ENCODE data around the gene TM4SF20. TPM values are rescaled to one million over a fixed set of nuclear protein-coding genes. Genes with fewer than 3 reads are reported as not detected.

The TM4SF20 gene, protein sequence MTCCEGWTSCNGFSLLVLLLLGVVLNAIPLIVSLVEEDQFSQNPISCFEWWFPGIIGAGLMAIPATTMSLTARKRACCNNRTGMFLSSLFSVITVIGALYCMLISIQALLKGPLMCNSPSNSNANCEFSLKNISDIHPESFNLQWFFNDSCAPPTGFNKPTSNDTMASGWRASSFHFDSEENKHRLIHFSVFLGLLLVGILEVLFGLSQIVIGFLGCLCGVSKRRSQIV
- total RNA-seq (2021) (not detected in 2 replicates), Bru-seq, nascent RNA (percentile 13 among the genes with signal in this experiment), BruChase-seq, experiment 1, labeled RNA remaining after a 2-hour chase (percentile 16 among the genes with signal in this experiment), BruChase-seq, experiment 2, labeled RNA remaining after a 6-hour chase (percentile 10 among the genes with signal in this experiment)
- long read RNA-seq = 0 reads

GRCh38 chr2:227379095-227379494 lies at the start of gene TM4SF20:
Gene TM4SF20 (minus strand): TSS chr2:227379306. CDS start chr2:227379268, 38 bp downstream.
- H3K4me1 ChIP-seq (replicated peaks; ENCODE audit: insufficient read depth) = peaks cover 17% of the 10 kb centered on the region; the same call in 1 of the 2 replicates
- TF ChIP-seq CTCF (conservative IDR thresholded peaks at IDR 0.05) = no peak
- no peak for TF ChIP-seq EZH2 (IDR thresholded peaks at IDR 0.05; ENCODE audit: low read depth)
- ChIA-PET POLR2A (ENCODE audit: unreplicated experiment) (no interaction called here), CTCF (no interaction called here)
- peak within 1 kb of the TSS; percentile 70 for H3K27ac ChIP-seq
- H2AFZ ChIP-seq = peak within 1 kb of the TSS; percentile 19; the same call in 1 of the 2 replicates
- BruUV-seq (replicated peaks) = no TSS peak
- no peaks in the 10 kb centered on the region for H3K79me2 ChIP-seq (ENCODE audit: low read depth)
- H3K4me2 ChIP-seq = 0 out of 2 replicates have a peak within 1 kb of the TSS, but pooled peaks have one; percentile 14
- H3K9me3 ChIP-seq (ENCODE audit: insufficient read depth, low read depth) = no peaks in the 10 kb centered on the region
- intact Hi-C loops (cut with micrococcal nuclease; ENCODE audit: unreplicated experiment) = no loop called here
- no peaks in the 10 kb centered on the region for H4K20me1 ChIP-seq (ENCODE audit: insufficient read depth)
- no peaks in the 10 kb centered on the region for H3K27me3 ChIP-seq (ENCODE audit: insufficient read depth, low read depth)
- no peaks in the 10 kb centered on the region for H3K9me2 ChIP-seq (ENCODE audit: insufficient read depth)
- DNase-seq = no peak
- no peak within 1 kb of the TSS for H3K4me3 ChIP-seq
- H3F3A ChIP-seq (ENCODE audit: insufficient read depth, low read depth) = peaks cover 13% of the 10 kb centered on the region; the same call in 1 of the 2 replicates
- H3K36me3 ChIP-seq (ENCODE audit: low read depth) = no peaks in the 10 kb centered on the region

DNA sequence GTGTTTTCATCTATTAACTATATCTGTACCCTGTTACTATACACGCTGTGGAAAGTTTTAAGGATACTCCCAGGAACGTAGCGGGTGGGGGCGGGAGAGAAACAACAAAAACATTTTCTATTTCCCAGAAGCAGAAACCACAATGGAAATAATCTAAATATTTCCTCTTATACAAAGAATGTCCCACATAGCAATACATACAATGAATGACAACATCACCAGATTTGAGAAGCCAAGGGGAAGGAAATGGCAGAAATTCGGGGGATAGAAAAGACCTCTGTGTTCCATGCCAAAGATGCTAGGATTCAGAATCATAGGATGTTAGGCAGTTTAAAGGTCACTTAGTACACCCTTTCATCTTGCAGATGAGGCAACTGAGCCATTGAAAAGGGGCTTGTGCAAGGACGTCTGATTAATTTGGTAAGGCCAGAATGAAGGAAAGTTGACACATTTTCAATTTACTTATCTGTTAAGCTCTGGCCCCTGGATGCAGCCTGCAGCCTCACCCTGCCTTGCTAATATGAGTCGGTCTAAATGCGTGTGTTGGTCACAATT lies 49.7 kb upstream of the TM4SF20 start:
- H4K20me1 ChIP-seq (ENCODE audit: insufficient read depth) = no peaks in the 10 kb centered on the region
- no peaks in the 10 kb centered on the region for H3K36me3 ChIP-seq (ENCODE audit: low read depth)
- BruUV-seq (replicated peaks) = no TSS peak
- intact Hi-C loops (cut with micrococcal nuclease; ENCODE audit: unreplicated experiment) = no loop called here
- no peak overlapping the region for H3K4me3 ChIP-seq
- no peaks in the 10 kb centered on the region for H3K79me2 ChIP-seq (ENCODE audit: low read depth)
- no peak overlapping the region for H3K4me2 ChIP-seq
- H3K9me2 ChIP-seq (ENCODE audit: insufficient read depth) = no peaks in the 10 kb centered on the region
- no peak overlapping the region for H2AFZ ChIP-seq
- peaks cover 16% of the 10 kb centered on the region for H3K9me3 ChIP-seq (ENCODE audit: insufficient read depth, low read depth)
- ChIA-PET CTCF (no interaction called here), POLR2A (ENCODE audit: unreplicated experiment) (no interaction called here)
- TF ChIP-seq EZH2 (IDR thresholded peaks at IDR 0.05; ENCODE audit: low read depth) (no peak), CTCF (conservative IDR thresholded peaks at IDR 0.05) (no peak)
- H3K4me1 ChIP-seq (replicated peaks; ENCODE audit: insufficient read depth) = no peaks in the 10 kb centered on the region
- no peak overlapping the region for H3K27ac ChIP-seq
- H3F3A ChIP-seq (ENCODE audit: insufficient read depth, low read depth) = no peaks in the 10 kb centered on the region
- H3K27me3 ChIP-seq (ENCODE audit: insufficient read depth, low read depth) = no peaks in the 10 kb centered on the region
- DNase-seq = no peak

DNA sequence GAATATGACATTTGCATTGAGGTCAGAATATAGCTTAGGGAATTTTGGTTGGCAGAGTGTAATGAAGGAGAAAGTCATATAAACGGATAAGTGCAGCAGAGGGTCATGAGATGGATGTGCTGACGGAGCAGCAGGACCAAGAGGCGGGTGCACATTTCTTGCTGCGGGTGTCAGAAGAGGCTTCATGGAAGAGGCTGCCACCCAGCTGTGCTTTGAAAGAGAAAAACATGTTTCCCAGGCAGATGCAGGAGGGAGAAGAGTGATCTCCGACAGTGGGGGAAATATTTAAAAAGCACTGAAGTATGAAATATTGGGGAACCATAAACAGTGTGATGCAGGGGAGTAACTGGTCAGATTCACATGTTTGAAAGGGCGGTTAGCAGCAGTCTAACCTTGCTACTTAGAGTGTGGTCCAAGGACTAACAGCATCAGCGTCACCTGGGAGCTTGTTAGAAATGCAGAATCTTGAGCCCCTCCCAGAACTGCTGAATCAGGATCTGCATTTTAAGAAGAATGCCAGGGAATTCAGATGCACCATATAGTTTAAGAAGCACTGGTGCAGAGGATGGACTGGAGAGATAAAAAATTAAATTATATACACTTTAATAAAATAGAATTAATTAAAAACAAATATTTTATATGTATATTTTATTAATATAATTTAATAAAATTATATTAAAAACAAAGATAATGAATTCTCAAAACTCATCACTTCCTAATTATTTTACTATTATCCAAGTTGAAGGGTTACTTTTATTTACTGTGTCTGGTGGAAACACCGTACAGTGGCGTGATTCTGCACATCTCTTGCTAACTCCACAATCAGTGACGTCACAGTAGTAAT lies 44.8 kb upstream of the TM4SF20 start:
- H3K9me3 ChIP-seq (ENCODE audit: insufficient read depth, low read depth) = no peaks in the 10 kb centered on the region
- no peaks in the 10 kb centered on the region for H3F3A ChIP-seq (ENCODE audit: insufficient read depth, low read depth)
- H3K4me3 ChIP-seq = no peak overlapping the region
- no peaks in the 10 kb centered on the region for H3K27me3 ChIP-seq (ENCODE audit: insufficient read depth, low read depth)
- CTCF ChIA-PET = no interaction called here
- TF ChIP-seq EZH2 (IDR thresholded peaks at IDR 0.05; ENCODE audit: low read depth) = no peak
- no peak for TF ChIP-seq CTCF (conservative IDR thresholded peaks at IDR 0.05)
- intact Hi-C loops (cut with micrococcal nuclease; ENCODE audit: unreplicated experiment) = no loop called here
- no TSS peak for BruUV-seq (replicated peaks)
- H3K9me2 ChIP-seq (ENCODE audit: insufficient read depth) = no peaks in the 10 kb centered on the region
- H3K36me3 ChIP-seq (ENCODE audit: low read depth) = no peaks in the 10 kb centered on the region
- H4K20me1 ChIP-seq (ENCODE audit: insufficient read depth) = no peaks in the 10 kb centered on the region
- POLR2A ChIA-PET (ENCODE audit: unreplicated experiment) = no interaction called here
- no peaks in the 10 kb centered on the region for H3K79me2 ChIP-seq (ENCODE audit: low read depth)
- no peak overlapping the region for H3K27ac ChIP-seq
- no peak for DNase-seq
- no peaks in the 10 kb centered on the region for H3K4me1 ChIP-seq (replicated peaks; ENCODE audit: insufficient read depth)
- H2AFZ ChIP-seq = no peak overlapping the region
- H3K4me2 ChIP-seq = no peak overlapping the region

Measured in PC-9 (cell line).